GM12872 (cell line): ENCODE results near the gene P2RX2.

Experiments
- TF ChIP-seq, protein P1 (sequence below): IDR thresholded peaks from 3 replicates; pipeline ENCODE4 v1.5.1; 2011; ENCODE audit warnings: low read depth, mild to moderate bottlenecking, low read length, moderate library complexity; ENCODE audit not compliant: insufficient read depth

P2RX2 gene

GRCh38 chr12:132605892-132606291 is 12.7 kb upstream of the P2RX2 start:
- TF ChIP-seq, protein P1, sequence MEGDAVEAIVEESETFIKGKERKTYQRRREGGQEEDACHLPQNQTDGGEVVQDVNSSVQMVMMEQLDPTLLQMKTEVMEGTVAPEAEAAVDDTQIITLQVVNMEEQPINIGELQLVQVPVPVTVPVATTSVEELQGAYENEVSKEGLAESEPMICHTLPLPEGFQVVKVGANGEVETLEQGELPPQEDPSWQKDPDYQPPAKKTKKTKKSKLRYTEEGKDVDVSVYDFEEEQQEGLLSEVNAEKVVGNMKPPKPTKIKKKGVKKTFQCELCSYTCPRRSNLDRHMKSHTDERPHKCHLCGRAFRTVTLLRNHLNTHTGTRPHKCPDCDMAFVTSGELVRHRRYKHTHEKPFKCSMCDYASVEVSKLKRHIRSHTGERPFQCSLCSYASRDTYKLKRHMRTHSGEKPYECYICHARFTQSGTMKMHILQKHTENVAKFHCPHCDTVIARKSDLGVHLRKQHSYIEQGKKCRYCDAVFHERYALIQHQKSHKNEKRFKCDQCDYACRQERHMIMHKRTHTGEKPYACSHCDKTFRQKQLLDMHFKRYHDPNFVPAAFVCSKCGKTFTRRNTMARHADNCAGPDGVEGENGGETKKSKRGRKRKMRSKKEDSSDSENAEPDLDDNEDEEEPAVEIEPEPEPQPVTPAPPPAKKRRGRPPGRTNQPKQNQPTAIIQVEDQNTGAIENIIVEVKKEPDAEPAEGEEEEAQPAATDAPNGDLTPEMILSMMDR: no peak

- TF ChIP-seq, protein P1: no peak
Measured at GRCh38 chr12:132606466-132606865, 12.1 kb upstream of the P2RX2 start.

- TF ChIP-seq, protein P1: no peak
Measured at GRCh38 chr12:132606927-132607326, 11.6 kb upstream of the P2RX2 start.

DNA sequence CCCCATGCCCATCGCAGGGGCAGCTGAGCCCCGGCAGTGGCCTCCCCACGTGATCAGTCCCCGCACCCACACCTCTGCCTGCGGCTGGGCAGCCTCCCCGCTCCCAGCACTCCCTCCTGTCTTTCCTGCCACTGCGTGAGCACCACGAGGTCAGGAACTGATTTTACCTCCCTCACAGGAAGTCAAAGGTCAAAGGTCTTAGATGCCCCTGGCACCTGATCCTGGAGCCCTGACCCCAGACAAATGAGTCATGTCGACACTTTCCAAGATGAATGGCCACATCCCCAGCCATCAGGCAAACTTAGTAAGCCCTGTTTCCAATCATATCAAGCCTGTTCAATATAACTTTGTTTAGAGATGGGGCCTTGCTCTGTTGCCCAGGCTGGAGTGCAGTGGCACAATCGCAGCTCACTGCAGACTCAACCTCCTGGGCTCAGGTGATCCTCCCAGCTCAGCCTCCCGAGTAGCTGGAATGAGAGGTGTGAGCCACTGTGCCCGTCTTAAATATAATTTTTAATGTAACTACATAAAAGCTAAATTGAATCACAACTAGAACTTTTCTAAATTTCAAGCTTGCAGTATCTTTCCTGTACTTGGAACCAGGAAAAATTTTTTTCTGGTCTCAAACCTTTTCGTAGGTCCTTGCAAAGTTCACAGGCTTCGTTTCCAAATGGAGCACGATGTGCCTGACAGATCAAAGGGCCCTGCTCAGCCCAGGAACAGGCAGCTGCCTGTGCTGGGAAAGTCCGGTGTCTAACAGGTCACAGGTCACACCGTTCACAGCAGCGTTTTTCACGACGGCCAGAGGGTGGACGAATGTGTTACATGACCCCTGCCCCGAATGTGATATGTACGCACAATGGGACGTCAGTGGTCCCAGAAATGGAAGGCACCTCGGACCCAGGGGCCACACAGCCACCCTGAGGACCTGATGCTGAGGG is 10.1 kb upstream of the P2RX2 start:
- TF ChIP-seq, protein P1: no peak

GRCh38 chr12:132610051-132610759 is 8.4 kb upstream of the P2RX2 start, which contains the start of gene LRCOL1:
TSS of gene LRCOL1 (minus strand) at chr12:132610582. CDS start at chr12:132606251, 4,331 bp downstream.
- TF ChIP-seq, protein P1: no peak

GRCh38 chr12:132610866-132611602 is 7.5 kb upstream of the P2RX2 start:
- TF ChIP-seq, protein P1: no peak

DNA sequence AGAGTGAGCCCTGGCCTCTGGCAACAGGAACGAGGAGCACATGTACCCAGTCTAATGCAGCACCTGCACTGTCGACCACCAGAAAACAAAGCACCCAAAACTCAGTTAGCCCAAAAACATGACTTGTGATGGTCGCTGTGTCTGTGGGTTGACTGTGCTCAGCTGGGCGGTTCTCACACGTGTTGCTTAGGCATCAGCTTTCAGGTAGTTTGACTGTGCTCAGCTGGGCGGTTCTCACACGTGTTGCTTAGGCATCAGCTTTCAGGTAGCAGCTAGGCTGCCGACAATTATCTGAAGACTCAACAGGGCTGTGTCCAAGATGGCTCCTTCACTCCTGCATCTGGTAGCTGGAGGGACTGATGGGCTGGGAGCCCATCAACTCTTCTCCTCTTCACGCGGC is 7.0 kb upstream of the P2RX2 start:
- TF ChIP-seq, protein P1: no peak
